Measurements from ENCODE around the gene IGF2BP3. TPM values are rescaled to one million over a fixed set of nuclear protein-coding genes. Genes with fewer than 3 reads are reported as not detected.

Gene IGF2BP3
- total RNA-seq, result 0.26 and 0.76 TPM in 2 replicates

DNA sequence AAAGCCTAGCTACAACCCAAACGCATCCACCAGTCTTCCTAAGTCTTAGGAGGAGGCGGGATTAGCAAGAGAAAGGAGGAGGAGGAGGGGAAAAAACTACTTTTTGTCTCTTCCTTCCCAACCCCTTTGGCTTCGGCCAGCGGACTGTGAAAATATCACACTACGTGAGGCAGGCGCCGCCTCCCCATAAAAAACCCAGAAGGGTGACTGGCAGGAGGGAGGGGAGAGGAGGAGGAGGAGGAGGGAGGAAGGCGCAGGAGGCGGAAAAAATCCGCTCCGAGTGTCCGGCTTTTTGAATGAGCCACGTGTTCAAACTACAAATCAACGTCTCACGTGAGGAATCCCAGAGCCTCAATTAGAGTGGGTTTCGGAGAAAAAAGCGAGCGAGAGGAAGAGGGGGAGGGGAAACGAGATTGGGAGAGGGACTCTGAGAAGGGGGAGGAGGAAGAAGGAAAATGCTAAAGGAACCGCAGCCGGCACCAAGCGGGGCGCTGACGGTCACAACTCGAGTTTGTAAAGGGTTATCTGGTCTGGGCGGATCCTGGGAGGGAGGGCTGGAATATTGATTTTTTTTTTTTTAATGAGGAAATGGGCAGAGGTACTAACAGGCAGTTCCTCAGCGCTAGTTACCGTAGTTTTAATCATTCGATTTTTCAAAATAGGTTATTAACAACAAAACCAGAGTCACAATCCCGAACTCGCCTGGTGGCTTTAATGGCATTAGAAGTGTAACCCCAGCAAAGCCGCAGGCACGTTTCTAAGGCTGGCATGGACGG lies at the start of gene IGF2BP3:
IGF2BP3 (minus strand) TSS at position 162 of the 776 bp plus-strand sequence. CDS start 381 bp downstream, outside the sequence.

DNA sequence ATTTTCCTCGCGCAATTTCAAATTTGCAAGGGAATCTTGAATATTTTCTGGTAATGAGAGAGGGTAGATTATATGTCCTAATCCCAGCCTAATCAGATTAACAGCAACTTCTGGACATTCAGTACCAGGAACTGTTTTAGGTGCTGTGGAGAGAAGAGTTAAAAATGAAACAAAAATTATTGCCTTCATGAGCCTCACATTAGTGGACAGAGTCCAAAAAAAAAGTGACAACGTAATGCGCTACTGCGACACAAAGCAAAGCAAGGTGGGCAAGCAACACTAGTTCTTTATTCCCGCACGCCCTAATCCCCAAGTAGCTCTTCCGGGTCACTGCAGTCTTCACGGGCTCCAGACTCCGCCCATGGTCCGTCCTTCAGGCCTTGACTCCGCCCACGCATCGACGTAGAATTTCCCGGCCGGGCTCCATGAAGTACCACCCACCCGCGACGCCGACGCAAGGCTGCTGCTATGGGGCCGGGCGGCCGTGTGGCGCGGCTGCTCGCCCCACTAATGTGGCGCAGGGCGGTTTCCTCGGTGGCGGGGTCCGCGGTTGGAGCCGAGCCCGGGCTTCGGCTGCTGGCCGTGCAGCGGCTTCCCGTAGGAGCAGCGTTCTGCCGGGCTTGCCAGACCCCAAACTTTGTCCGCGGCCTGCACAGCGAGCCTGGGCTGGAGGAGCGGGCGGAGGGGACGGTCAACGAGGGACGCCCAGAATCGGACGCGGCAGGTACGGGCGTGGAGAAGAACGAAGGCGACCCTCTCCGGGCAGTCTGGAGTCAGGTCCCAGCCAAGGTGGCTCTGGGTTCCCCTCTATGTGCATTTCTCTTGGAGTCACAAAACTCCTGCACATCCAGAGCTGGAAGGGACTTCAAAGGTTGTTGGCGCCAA lies 171.2 kb downstream of the IGF2BP3 start, which contains the start of gene MALSU1:
MALSU1 (plus strand) TSS at position 455 of the 885 bp plus-strand sequence; CDS start at position 469, 14 bp downstream.

Small RNA genes within 50 kb of the gene (small RNA-seq; reads per million reads assigned to genes)
- gene AC079780.1, result not detected
- not detected for gene RF00019
- gene RNU7-143P, result not detected
- 0.42 reads per million, percentile 6 among the genes with 10 or more reads in this experiment for gene SNORD65C

Other genes starting within 250 kb of the IGF2BP3 start
- gene GPNMB, start 223.7 kb downstream of the IGF2BP3 start, total RNA-seq, result 190 and 218 TPM in 2 replicates
- 34.1 and 50.2 TPM in 2 replicates for gene MALSU1, start 171.2 kb downstream of the IGF2BP3 start, total RNA-seq
- 33.6 and 40.6 TPM in 2 replicates for gene TRA2A, start 61.5 kb upstream of the IGF2BP3 start, total RNA-seq
- gene CCDC126, start 126.9 kb upstream of the IGF2BP3 start, total RNA-seq, result 9.0 and 9.5 TPM in 2 replicates
- gene FAM221A, start 209.7 kb upstream of the IGF2BP3 start, total RNA-seq, result 1.4 TPM in 2 replicates
- gene STK31, start 239.7 kb upstream of the IGF2BP3 start, total RNA-seq, result 0.13 and 0.22 TPM in 2 replicates